ENCODE measurements around the gene TOMM40. TPM values are rescaled to one million over a fixed set of nuclear protein-coding genes. Genes with fewer than 3 reads are reported as not detected.

Gene TOMM40
- total and polyA plus RNA-seq, 9 of the 15 experiments (the other 6 are each of a cell fraction or from before 2014, with no cell fraction given): 0.89 to 290 (median 160) TPM

- no peak for TF ChIP-seq GABPB2 (CRISPR knock-in tag; conservative IDR thresholded peaks at IDR 0.05)
- peak; percentile 32 for TF ChIP-seq POU5F1 (IDR thresholded peaks at IDR 0.05; ENCODE audit: borderline replicate concordance, low read depth, low read length, partially characterized antibody)
- TF ChIP-seq PTRF (tag; IDR thresholded peaks at IDR 0.05): no peak
- no peak for TF ChIP-seq FOSL1 (tag; conservative IDR thresholded peaks at IDR 0.05)
- no peak for TF ChIP-seq ZNF740 (CRISPR knock-in tag; IDR thresholded peaks at IDR 0.05)
- no peak for TF ChIP-seq ZNF740 (tag; IDR thresholded peaks at IDR 0.05)
- TF ChIP-seq KLF10 (CRISPR knock-in tag; IDR thresholded peaks at IDR 0.05): no peak
- peak; percentile 35; the same call in 1 of the 2 replicates for TF ChIP-seq C11orf30 (IDR thresholded peaks at IDR 0.05; ENCODE audit: low read depth)
- no peak for TF ChIP-seq HEY1 (CRISPR knock-in tag; IDR thresholded peaks at IDR 0.05; ENCODE audit: borderline replicate concordance)
- TF ChIP-seq RFX1 (IDR thresholded peaks at IDR 0.05): no peak
- TF ChIP-seq U2AF2 (optimal IDR thresholded peaks at IDR 0.05; ENCODE audit: low read depth, low read length): no peak
- TF ChIP-seq PHB (CRISPR knock-in tag; IDR thresholded peaks at IDR 0.05): no peak
- TF ChIP-seq SIN3B (IDR thresholded peaks at IDR 0.05; ENCODE audit: low read depth): no peak
- TF ChIP-seq CREB3 (tag; conservative IDR thresholded peaks at IDR 0.05; ENCODE audit: low read depth): no peak
- no peak for TF ChIP-seq ZNF551 (CRISPR knock-in tag; IDR thresholded peaks at IDR 0.05)
- TF ChIP-seq KDM4B (IDR thresholded peaks at IDR 0.05; ENCODE audit: borderline replicate concordance in 2 of 2, low read depth in 1 of 2): peak in 1 of 2 experiments; percentile 24; a peak in 1 of 4 replicates
- peak; percentile 20; the same call in 1 of the 2 replicates for TF ChIP-seq HBP1 (CRISPR knock-in tag; IDR thresholded peaks at IDR 0.05)
- peak; percentile 46; the same call in 1 of the 2 replicates for TF ChIP-seq ZBTB33 (CRISPR knock-in tag; IDR thresholded peaks at IDR 0.05)
- peak; percentile 57 for TF ChIP-seq ZNF316 (IDR thresholded peaks at IDR 0.05)
- no peak for TF ChIP-seq SREBF2 (CRISPR knock-in tag; IDR thresholded peaks at IDR 0.05)
- no peak for TF ChIP-seq HOXB6 (CRISPR knock-in tag; IDR thresholded peaks at IDR 0.05; ENCODE audit: borderline replicate concordance)
- TF ChIP-seq TCF7L2 (IDR thresholded peaks at IDR 0.05; ENCODE audit: low read depth, low read length): no peak
- TF ChIP-seq TGIF2 (CRISPR knock-in tag; IDR thresholded peaks at IDR 0.05): no peak
- no peak for TF ChIP-seq NCOA6 (IDR thresholded peaks at IDR 0.05)
- no peak for TF ChIP-seq ZNF232 (CRISPR knock-in tag; IDR thresholded peaks at IDR 0.05)
Observed at GRCh38 chr19:44903602-44904425, 12.8 kb downstream of the TOMM40 start (continued).

Measured in K562 (cell line).